ENCODE measurements around the gene TMEM238. TPM values are rescaled to one million over a fixed set of nuclear protein-coding genes. Genes with fewer than 3 reads are reported as not detected.
"Not testable (repeated sequence)": the region's sequence is repeated elsewhere in the genome, so short reads cannot be mapped to it uniquely, and the experiment has no call there.

Gene TMEM238
- total RNA-seq, 1 donor: 1.9 TPM

- Histone ChIP-seq H3K4me1 (ENCODE audit: insufficient read depth, low read length) (no peaks in the 10 kb centered on the region), H3K9me3 (ENCODE audit: low read depth, low read length) (no peaks in the 10 kb centered on the region), H3K27me3 (ENCODE audit: insufficient read depth, low read length) (peaks cover 4% of the 10 kb centered on the region), H3K4me3 (ENCODE audit: low read length) (no peak overlapping the region)
These were observed 37.2 kb downstream of the TMEM238 start for GRCh38 chr19:55346725-55347441.

- Histone ChIP-seq H3K9me3 (ENCODE audit: low read depth, low read length) (no peaks in the 10 kb centered on the region), H3K4me1 (ENCODE audit: insufficient read depth, low read length) (peaks cover 5% of the 10 kb centered on the region)
These were observed 38.0 kb downstream of the TMEM238 start for GRCh38 chr19:55345818-55346724.

GRCh38 chr19:55345101-55345817 is 38.8 kb downstream of the TMEM238 start:
- Histone ChIP-seq H3K9me3 (ENCODE audit: low read depth, low read length) (no peaks in the 10 kb centered on the region), H3K27me3 (ENCODE audit: insufficient read depth, low read length) (no peaks in the 10 kb centered on the region), H3K4me1 (ENCODE audit: insufficient read depth, low read length) (peaks cover 13% of the 10 kb centered on the region), H3K4me3 (ENCODE audit: low read length) (no peak overlapping the region)

More at GRCh38 chr19:55345818-55346724, 38.0 kb downstream of the TMEM238 start:
- Histone ChIP-seq H3K27me3 (ENCODE audit: insufficient read depth, low read length) (no peaks in the 10 kb centered on the region), H3K4me3 (ENCODE audit: low read length) (no peak overlapping the region)

- Histone ChIP-seq H3K4me3 (ENCODE audit: low read length) (no peak overlapping the region), H3K4me1 (ENCODE audit: insufficient read depth, low read length) (peaks cover 16% of the 10 kb centered on the region), H3K27me3 (ENCODE audit: insufficient read depth, low read length) (no peaks in the 10 kb centered on the region), H3K9me3 (ENCODE audit: low read depth, low read length) (no peaks in the 10 kb centered on the region)
These were observed 39.6 kb downstream of the TMEM238 start for GRCh38 chr19:55344444-55344843.

- Histone ChIP-seq H3K4me1 (ENCODE audit: insufficient read depth, low read length) (peaks cover 27% of the 10 kb centered on the region), H3K4me3 (ENCODE audit: low read length) (no peak overlapping the region), H3K27me3 (ENCODE audit: insufficient read depth, low read length) (no peaks in the 10 kb centered on the region), H3K9me3 (ENCODE audit: low read depth, low read length) (no peaks in the 10 kb centered on the region)
These were observed 42.2 kb downstream of the TMEM238 start for GRCh38 chr19:55341595-55342531.

- Histone ChIP-seq H3K27me3 (ENCODE audit: insufficient read depth, low read length) (no peaks in the 10 kb centered on the region), H3K4me1 (ENCODE audit: insufficient read depth, low read length) (peaks cover 27% of the 10 kb centered on the region), H3K4me3 (ENCODE audit: low read length) (no peak overlapping the region), H3K9me3 (ENCODE audit: low read depth, low read length) (no peaks in the 10 kb centered on the region)
These were observed 42.9 kb downstream of the TMEM238 start for GRCh38 chr19:55341171-55341588.

GRCh38 chr19:55340784-55341147 is 43.3 kb downstream of the TMEM238 start:
- H3K4me1 ChIP-seq (ENCODE audit: insufficient read depth, low read length): peaks cover 27% of the 10 kb centered on the region
- H3K27me3 ChIP-seq (ENCODE audit: insufficient read depth, low read length): no peaks in the 10 kb centered on the region
- H3K4me3 ChIP-seq (ENCODE audit: low read length): no peak overlapping the region
- H3K9me3 ChIP-seq (ENCODE audit: low read depth, low read length): no peaks in the 10 kb centered on the region

GRCh38 chr19:55339889-55340783 is 44.0 kb downstream of the TMEM238 start:
- Histone ChIP-seq H3K27me3 (ENCODE audit: insufficient read depth, low read length) (no peaks in the 10 kb centered on the region), H3K9me3 (ENCODE audit: low read depth, low read length) (no peaks in the 10 kb centered on the region), H3K4me3 (ENCODE audit: low read length) (peak overlapping the region; percentile 41), H3K4me1 (ENCODE audit: insufficient read depth, low read length) (peaks cover 27% of the 10 kb centered on the region)

GRCh38 chr19:55339105-55339888 is 44.8 kb downstream of the TMEM238 start, which contains the start of gene KMT5C:
TSS of gene KMT5C (plus strand) at chr19:55339876. CDS start at chr19:55341937, 2,061 bp downstream.
- Histone ChIP-seq H3K9me3 (ENCODE audit: low read depth, low read length) (no peaks in the 10 kb centered on the region), H3K27me3 (ENCODE audit: insufficient read depth, low read length) (no peaks in the 10 kb centered on the region), H3K4me3 (ENCODE audit: low read length) (peak within 1 kb of the TSS; percentile 42), H3K4me1 (ENCODE audit: insufficient read depth, low read length) (peaks cover 27% of the 10 kb centered on the region)

GRCh38 chr19:55336101-55336500 is 48.0 kb downstream of the TMEM238 start:
- Histone ChIP-seq H3K27me3 (ENCODE audit: insufficient read depth, low read length) (no peaks in the 10 kb centered on the region), H3K4me1 (ENCODE audit: insufficient read depth, low read length) (peaks cover 34% of the 10 kb centered on the region), H3K4me3 (ENCODE audit: low read length) (no peak overlapping the region), H3K9me3 (ENCODE audit: low read depth, low read length) (no peaks in the 10 kb centered on the region)

GRCh38 chr19:55333870-55334269 is 50.2 kb downstream of the TMEM238 start:
- Histone ChIP-seq H3K4me1 (ENCODE audit: insufficient read depth, low read length) (peaks cover 28% of the 10 kb centered on the region), H3K27me3 (ENCODE audit: insufficient read depth, low read length) (no peaks in the 10 kb centered on the region), H3K9me3 (ENCODE audit: low read depth, low read length) (no peaks in the 10 kb centered on the region), H3K4me3 (ENCODE audit: low read length) (no peak overlapping the region)

GRCh38 chr19:55329791-55330190 is 54.3 kb downstream of the TMEM238 start:
- H3K27me3 ChIP-seq (ENCODE audit: insufficient read depth, low read length); H3K9me3 ChIP-seq (ENCODE audit: low read depth, low read length); H3K4me3 ChIP-seq (ENCODE audit: low read length): not testable (repeated sequence)
- peaks cover 41% of the 10 kb centered on the region for H3K4me1 ChIP-seq (ENCODE audit: insufficient read depth, low read length)

Measured in mononuclear cell (primary cell).